ENCODE measurements around the gene ASB9. TPM values are rescaled to one million over a fixed set of nuclear protein-coding genes. Genes with fewer than 3 reads are reported as not detected.

The ASB9 gene
- total and polyA plus RNA-seq, 2 of the 8 experiments (the other 6 are each of a cell fraction or from before 2014, with no cell fraction given), result 0.54 to 1.2 TPM

GRCh38 chrX:15215366-15215765 lies 54.5 kb downstream of the ASB9 start:
- no peaks in the 10 kb centered on the region for H3K4me1 ChIP-seq (replicated peaks in 1 of 4; ENCODE audit: control insufficient read depth in 3 of 4, insufficient read depth in 4 of 4, low read length in 3 of 4)
- no peak overlapping the region for H3K14ac ChIP-seq (ENCODE audit: insufficient read length)
- H2AK5ac ChIP-seq (ENCODE audit: low read depth, low read length), result no peak overlapping the region
- H3K27ac ChIP-seq (ENCODE audit: low read depth, low read length), result no peak overlapping the region
- H3K79me2 ChIP-seq (ENCODE audit: control insufficient read depth in 1 of 2, insufficient read depth in 2 of 2, low read length in 2 of 2), result no peaks in the 10 kb centered on the region
- no peak overlapping the region for H3K23ac ChIP-seq (ENCODE audit: insufficient read length)
- no peaks in the 10 kb centered on the region for H3K9me3 ChIP-seq (ENCODE audit: insufficient read depth in 2 of 2, low read depth in 1 of 2, low read length in 1 of 2)
- H3K4me2 ChIP-seq (ENCODE audit: insufficient read depth in 1 of 2, low read depth in 2 of 2, low read length in 2 of 2), result no peak overlapping the region
- no peak for TF ChIP-seq SRF (IDR thresholded peaks at IDR 0.05; ENCODE audit: low read depth, low read length)
- TF ChIP-seq EGR1 (IDR thresholded peaks at IDR 0.05; ENCODE audit: borderline replicate concordance, low read depth, low read length), result no peak
- TF ChIP-seq RFX5 (IDR thresholded peaks at IDR 0.05; ENCODE audit: borderline replicate concordance, low read depth, low read length), result no peak
- TF ChIP-seq SUZ12 (IDR thresholded peaks at IDR 0.05; ENCODE audit: low read length), result no peak
- H3K4ac ChIP-seq (replicated peaks; ENCODE audit: insufficient read length, low read depth, low read length), result no peak overlapping the region
- H3K79me1 ChIP-seq (ENCODE audit: low read depth, low read length), result no peaks in the 10 kb centered on the region
- no peaks in the 10 kb centered on the region for H4K20me1 ChIP-seq (replicated peaks in 1 of 2; ENCODE audit: control insufficient read depth in 1 of 2, insufficient read depth in 2 of 2, low read length in 2 of 2)
- H3K27me3 ChIP-seq (replicated peaks in 1 of 4; ENCODE audit: control insufficient read depth in 3 of 4, extremely low read depth in 1 of 4, insufficient read depth in 3 of 4, low read length in 3 of 4), result no peaks in the 10 kb centered on the region
- H2BK15ac ChIP-seq (ENCODE audit: low read length), result no peak overlapping the region
- no peak overlapping the region for H3K18ac ChIP-seq (ENCODE audit: extremely low read depth, low read length)
- no peak overlapping the region for H4K5ac ChIP-seq (ENCODE audit: insufficient read length, low read depth, low read length)
- no peak overlapping the region for H2BK12ac ChIP-seq (ENCODE audit: low read depth, low read length)
- H3K56ac ChIP-seq (replicated peaks; ENCODE audit: insufficient read length, low read depth, low read length), result no peak overlapping the region
- no peaks in the 10 kb centered on the region for H3K23me2 ChIP-seq (ENCODE audit: low read depth, low read length)
- no peak overlapping the region for H3K4me3 ChIP-seq (ENCODE audit: extremely low read depth in 1 of 4, insufficient read depth in 2 of 4, low read depth in 3 of 4, low read length in 4 of 4)
- H2BK5ac ChIP-seq (ENCODE audit: low read depth, low read length), result no peak overlapping the region
- 90% methylated on average over 2 of the region's 2 CpGs; no CpG with 5 or more reads in 1 of the 2 experiments for WGBS, 2 experiments (ENCODE audit: extremely low coverage in 1 of 2, insufficient coverage in 1 of 2, insufficient read length in 1 of 2, insufficient replicate concordance in 2 of 2, low coverage in 1 of 2, low lambda C conversion rate in 2 of 2, missing lambda C conversion rate in 1 of 2)
- no peak overlapping the region for H3K9ac ChIP-seq (replicated peaks in 1 of 4; ENCODE audit: extremely low read depth in 1 of 4, low read depth in 3 of 4, low read length in 3 of 4)
- no peak overlapping the region for H4K8ac ChIP-seq (ENCODE audit: extremely low read depth, insufficient read depth, low read length)
- FAIRE-seq (no peak), DNase-seq (ENCODE audit: low read depth in 1 of 2, low spot score in 2 of 2) (no peak)
- H2AFZ ChIP-seq (ENCODE audit: low read length), result no peak overlapping the region
- no peaks in the 10 kb centered on the region for H3K36me3 ChIP-seq (ENCODE audit: control insufficient read depth in 2 of 4, insufficient read depth in 4 of 4, low read length in 3 of 4)
- no peak overlapping the region for H2BK120ac ChIP-seq (replicated peaks; ENCODE audit: low read depth, low read length)
- POLR2A ChIA-PET (ENCODE audit: partially characterized antibody), result no interaction called here
- CTCF ChIA-PET (ENCODE audit: partially characterized antibody), result interaction anchor here (0.6 kb wide), 2 partner anchors 69 to 1072 kb away, joined by 3 read pairs; no protein-coding TSS in a partner anchor
- H2BK20ac ChIP-seq (ENCODE audit: low read length), result no peak overlapping the region
- no peak overlapping the region for H4K91ac ChIP-seq (replicated peaks; ENCODE audit: insufficient read length, low read length)
